ENCODE measurements around the gene MEP1A. TPM values are rescaled to one million over a fixed set of nuclear protein-coding genes. Genes with fewer than 3 reads are reported as not detected.

MEP1A gene
- total and polyA plus RNA-seq, 9 of the 15 experiments (the other 6 are each of a cell fraction or from before 2014, with no cell fraction given), result not detected

DNA sequence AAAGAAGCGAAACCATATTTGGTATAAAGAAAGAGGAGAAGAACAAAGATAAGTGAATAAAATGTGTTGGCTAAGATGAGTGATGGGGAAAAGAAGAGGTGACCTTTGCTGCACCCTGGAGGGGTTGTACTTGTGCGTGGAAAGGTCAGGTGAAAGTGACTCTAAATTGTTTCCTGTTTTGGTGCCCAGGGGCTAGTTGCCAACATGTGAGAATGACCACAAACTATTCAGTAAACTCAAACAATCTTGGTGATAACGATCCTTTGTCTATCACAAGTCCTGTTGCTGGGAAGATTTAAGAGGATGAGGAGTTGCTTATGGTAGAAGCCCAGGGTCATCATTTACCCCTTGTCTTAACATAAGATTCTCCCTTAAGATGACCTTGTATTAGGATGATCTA, 70.6 kb downstream of the MEP1A start:
- no peaks in the 10 kb centered on the region for H3K9me3 ChIP-seq (replicated peaks; ENCODE audit: control insufficient read depth, insufficient read depth, low read depth, low read length)
- POLR2A ChIA-PET, result no interaction called here
- 0% methylated on average over 3 of the region's 3 CpGs for WGBS (ENCODE audit: insufficient coverage, low coverage, missing lambda C conversion rate)
- no peak overlapping the region for H2AFZ ChIP-seq (ENCODE audit: low read depth, low read length)
- ATAC-seq (no peak), DNase-seq (ENCODE audit: extremely low read depth in 1 of 4, low spot score in 3 of 4) (no peak), FAIRE-seq (no peak)
- no peak for TF ChIP-seq PHTF2 (CRISPR knock-in tag; IDR thresholded peaks at IDR 0.05)
- no peak for TF ChIP-seq SPI1 (IDR thresholded peaks at IDR 0.05; ENCODE audit: borderline replicate concordance, low read depth, low read length)
- no peak for TF ChIP-seq ZEB2 (IDR thresholded peaks at IDR 0.05)
- TF ChIP-seq TAF9B (IDR thresholded peaks at IDR 0.05; ENCODE audit: partially characterized antibody), result no peak
- TF ChIP-seq, protein P1, sequence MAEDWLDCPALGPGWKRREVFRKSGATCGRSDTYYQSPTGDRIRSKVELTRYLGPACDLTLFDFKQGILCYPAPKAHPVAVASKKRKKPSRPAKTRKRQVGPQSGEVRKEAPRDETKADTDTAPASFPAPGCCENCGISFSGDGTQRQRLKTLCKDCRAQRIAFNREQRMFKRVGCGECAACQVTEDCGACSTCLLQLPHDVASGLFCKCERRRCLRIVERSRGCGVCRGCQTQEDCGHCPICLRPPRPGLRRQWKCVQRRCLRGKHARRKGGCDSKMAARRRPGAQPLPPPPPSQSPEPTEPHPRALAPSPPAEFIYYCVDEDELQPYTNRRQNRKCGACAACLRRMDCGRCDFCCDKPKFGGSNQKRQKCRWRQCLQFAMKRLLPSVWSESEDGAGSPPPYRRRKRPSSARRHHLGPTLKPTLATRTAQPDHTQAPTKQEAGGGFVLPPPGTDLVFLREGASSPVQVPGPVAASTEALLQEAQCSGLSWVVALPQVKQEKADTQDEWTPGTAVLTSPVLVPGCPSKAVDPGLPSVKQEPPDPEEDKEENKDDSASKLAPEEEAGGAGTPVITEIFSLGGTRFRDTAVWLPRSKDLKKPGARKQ (CRISPR knock-in tag; IDR thresholded peaks at IDR 0.05), result no peak
- no peak for TF ChIP-seq ZFX (CRISPR knock-in tag; IDR thresholded peaks at IDR 0.05)
- TF ChIP-seq E2F5 (CRISPR knock-in tag; IDR thresholded peaks at IDR 0.05), result no peak
- no peak for TF ChIP-seq POLR3G (IDR thresholded peaks at IDR 0.05; ENCODE audit: extremely low read depth, insufficient read length, insufficient replicate concordance)
- TF ChIP-seq ZNF143 (CRISPR knock-in tag; IDR thresholded peaks at IDR 0.05), result no peak
- TF ChIP-seq DNMT1 (IDR thresholded peaks at IDR 0.05), result no peak
- no peak for TF ChIP-seq EHMT2 (IDR thresholded peaks at IDR 0.05)
- peaks cover 0 to 6% of the 10 kb centered on the region in 2 experiments; a peak in 2 of 5 replicates for H3K27me3 ChIP-seq (ENCODE audit: control insufficient read depth in 2 of 2, insufficient read depth in 2 of 2, low read length in 2 of 2)
- BruUV-seq (replicated peaks), result no TSS peak
- H3K4me1 ChIP-seq (replicated peaks in 1 of 2; ENCODE audit: control insufficient read depth in 2 of 2, insufficient read depth in 2 of 2, low read length in 2 of 2), result no peaks in the 10 kb centered on the region
- H3K9me1 ChIP-seq (ENCODE audit: control insufficient read depth, insufficient read depth, low read length), result no peaks in the 10 kb centered on the region
- no peaks in the 10 kb centered on the region for H3K36me3 ChIP-seq (ENCODE audit: control insufficient read depth, insufficient read depth, low read length)
- no peaks in the 10 kb centered on the region for H4K20me1 ChIP-seq (replicated peaks; ENCODE audit: control insufficient read depth, insufficient read depth, low read length)
- H3K27ac ChIP-seq (ENCODE audit: extremely low read depth, low read depth, low read length), result no peak overlapping the region
- H3K4me2 ChIP-seq (ENCODE audit: insufficient read depth, low read length), result no peak overlapping the region
- no peak overlapping the region for H3K9ac ChIP-seq (ENCODE audit: insufficient read depth in 1 of 2, low read depth in 2 of 2, low read length in 2 of 2)
- CTCF ChIA-PET (ENCODE audit: low intra/inter-chr PET ratio), result no interaction called here
- H3K79me2 ChIP-seq (ENCODE audit: control insufficient read depth, insufficient read depth, low read length), result no peaks in the 10 kb centered on the region
- no peak overlapping the region for H3K4me3 ChIP-seq
- intact Hi-C loops (cut with micrococcal nuclease), result no loop called here
- in situ Hi-C loops (cut with MboI), result no loop called here

Measured in K562 (cell line).